CD4-positive, alpha-beta T cell (primary cell): Measurements from ENCODE around the gene GRK2. TPM values are rescaled to one million over a fixed set of nuclear protein-coding genes. Genes with fewer than 3 reads are reported as not detected.

Source experiments
- ATAC-seq: fragments of 200-7000 bp; cut with Tn5 transposase; one replicate; pipeline ENCODE4 v1.10.0; 2022; ENCODE audit warnings: mild to moderate bottlenecking; ENCODE audit not compliant: poor library complexity
- CTCF ChIA-PET: fragments of 350-600 bp; sonication (Branson Sonifier 250); formaldehyde crosslinking; loops from one replicate; lab custom pipeline; 2021; ENCODE audit warnings: antibody characterized with exemption, inconsistent platforms; lab: Charles Lee
- POLR2A ChIA-PET: fragments of 350-600 bp; sonication (Branson Sonifier 250); formaldehyde crosslinking; loops from one replicate; lab custom pipeline; 2021; ENCODE audit warnings: antibody characterized with exemption, inconsistent platforms; lab: Charles Lee
- DNase-seq, 14 experiments: peaks; one replicate each; pipeline ENCODE4 v3.0.0-alpha.2; 2013 to 2020; ENCODE audit warnings: mixed read lengths in 2 of 14
- H3K27ac ChIP-seq, 2 donors: one replicate each; pipeline versions ENCODE4 v1.5.1 to v1.7.0; 2013; ENCODE audit warnings: low read length in 2 of 2, low read depth in 1 of 2, mild to moderate bottlenecking in 1 of 2
- H3K27me3 ChIP-seq, 2 experiments: 1 replicate in 1 of 2; 2 replicates in 1 of 2; pipeline versions ENCODE4 v1.6.1 to v1.7.0; 2013; ENCODE audit warnings: low read length in 2 of 2, control low read depth in 1 of 2, mild to moderate bottlenecking in 1 of 2, moderate library complexity in 1 of 2; ENCODE audit not compliant: insufficient read depth in 2 of 2, control insufficient read depth in 1 of 2
- H3K36me3 ChIP-seq: one replicate; pipeline ENCODE4 v1.6.1; 2013; ENCODE audit warnings: low read length, control low read depth; ENCODE audit not compliant: insufficient read depth
- H3K4me1 ChIP-seq: one replicate; pipeline ENCODE4 v1.6.1; 2013; ENCODE audit warnings: low read length, control low read depth; ENCODE audit not compliant: insufficient read depth
- H3K4me3 ChIP-seq: one replicate; pipeline ENCODE4 v1.5.1; 2013; ENCODE audit warnings: mild to moderate bottlenecking, low read length, moderate library complexity
- H3K9me3 ChIP-seq, 2 experiments: 1 replicate in 1 of 2; 2 replicates in 1 of 2; pipeline versions ENCODE4 v1.6.1 to v1.7.0; 2013; ENCODE audit warnings: low read length in 2 of 2, mild to moderate bottlenecking in 2 of 2, control low read depth in 1 of 2, moderate library complexity in 1 of 2; ENCODE audit not compliant: control insufficient read depth in 1 of 2, insufficient read depth in 1 of 2
- H3K27ac Mint-ChIP-seq: one replicate; pipeline ENCODE4 v1.8.0; 2020; ENCODE audit warnings: mixed read lengths
- H3K27me3 Mint-ChIP-seq: one replicate; pipeline ENCODE4 v1.8.0; 2021; ENCODE audit warnings: mixed read lengths
- H3K36me3 Mint-ChIP-seq: one replicate; pipeline ENCODE4 v1.8.0; 2021; ENCODE audit warnings: low read depth, mixed read lengths
- H3K4me1 Mint-ChIP-seq: one replicate; pipeline ENCODE4 v1.8.0; 2021; ENCODE audit warnings: low read depth, mixed read lengths
- H3K4me3 Mint-ChIP-seq: one replicate; pipeline ENCODE4 v1.8.0; 2020; ENCODE audit warnings: mild to moderate bottlenecking, mixed read lengths
- H3K9me3 Mint-ChIP-seq: one replicate; pipeline ENCODE4 v1.8.0; 2020; ENCODE audit warnings: mixed read lengths
- CTCF ChIP-seq: fragments of 200-600 bp; IDR thresholded peaks from one replicate; pipeline ENCODE4 v1.8.0; 2022; ENCODE audit warnings: antibody characterized with exemption, mild to moderate bottlenecking
- intact Hi-C, 2 experiments: fragments of 100-400 bp; cut with DNase I in 1 of 2; cut with micrococcal nuclease in 1 of 2; formaldehyde crosslinking; loops; one replicate each; pipeline versions ENCODE4 v1.15.1 to v1.9.0; 2023 to 2025; cut with DNase I, micrococcal nuclease
- total RNA-seq, 174 experiments: library from RNA in 2 of 174; stranded (reverse) in 2 of 174; gene quantifications; one replicate each; pipeline ENCODE4 v1.2.3 and lab custom pipeline; 2021 to 2026

The GRK2 gene
- total RNA-seq, 2 experiments from 2014 or later = 309 to 325 TPM

GRCh38 chr11:67262731-67263675, 3.3 kb upstream of the GRK2 start:
- no peak overlapping the region for H3K4me3 ChIP-seq
- TF ChIP-seq CTCF = peak; percentile 84
- peaks cover 42% of the 10 kb centered on the region for H3K4me1 ChIP-seq
- no peaks in the 10 kb centered on the region for H3K9me3 Mint-ChIP-seq
- peak; percentile 61 to 84 (median 70) for DNase-seq
- H3K9me3 ChIP-seq = no peaks in the 10 kb centered on the region
- intact Hi-C loops = loop anchor here (1.0 to 2.0 kb wide), 5 partner anchors 22 to 120 kb away; no protein-coding TSS in a partner anchor
- H3K4me3 Mint-ChIP-seq = peak overlapping the region; percentile 88
- peak; percentile 47 for ATAC-seq
- H3K27ac ChIP-seq = no peak overlapping the region
- ChIA-PET CTCF (interaction anchor here (0.6 to 4.9 kb wide), 15 partner anchors 9 to 150 kb away, joined by 3 to 57 read pairs (median 4); partner anchors contain the start of genes ANKRD13D and SSH3), POLR2A (interaction anchor here (0.8 to 3.1 kb wide), 11 partner anchors 9 to 120 kb away, joined by 3 to 28 read pairs (median 8); partner anchors contain the start of genes ANKRD13D and SSH3)
- peaks cover 6% of the 10 kb centered on the region for H3K36me3 ChIP-seq
- H3K4me1 Mint-ChIP-seq = peaks cover 61% of the 10 kb centered on the region
- no peaks in the 10 kb centered on the region for H3K27me3 Mint-ChIP-seq
- peaks cover 19% of the 10 kb centered on the region for H3K36me3 Mint-ChIP-seq
- H3K27me3 ChIP-seq = no peaks in the 10 kb centered on the region
- H3K27ac Mint-ChIP-seq = peak overlapping the region; percentile 79

- Mint-ChIP-seq H3K9me3 (no peaks in the 10 kb centered on the region), H3K36me3 (peaks cover 31% of the 10 kb centered on the region), H3K27me3 (no peaks in the 10 kb centered on the region), H3K4me1 (peaks cover 66% of the 10 kb centered on the region), H3K4me3 (peak overlapping the region; percentile 90), H3K27ac (peak overlapping the region; percentile 88)
- Histone ChIP-seq H3K27me3 (no peaks in the 10 kb centered on the region), H3K4me1 (peaks cover 55% of the 10 kb centered on the region), H3K27ac (no peak overlapping the region), H3K9me3 (no peaks in the 10 kb centered on the region), H3K36me3 (peaks cover 17% of the 10 kb centered on the region), H3K4me3 (no peak overlapping the region)
- no peak for ATAC-seq
- DNase-seq = no peak
- no peak for TF ChIP-seq CTCF
- ChIA-PET POLR2A (interaction anchor here (1.7 kb wide), 1 partner anchor 53 kb away, joined by 9 read pairs; no protein-coding TSS in a partner anchor), CTCF (interaction anchor here (0.8 to 4.9 kb wide), 3 partner anchors 11 to 52 kb away, joined by 3 to 57 read pairs (median 3); no protein-coding TSS in a partner anchor)
- intact Hi-C loops = no loop called here
Measured at GRCh38 chr11:67264260-67264659, 2.0 kb upstream of the GRK2 start.

GRCh38 chr11:67264877-67265632, 1.2 kb upstream of the GRK2 start:
- Histone ChIP-seq H3K36me3 (peaks cover 21% of the 10 kb centered on the region), H3K4me1 (peaks cover 63% of the 10 kb centered on the region), H3K4me3 (no peak overlapping the region), H3K9me3 (no peaks in the 10 kb centered on the region), H3K27me3 (no peaks in the 10 kb centered on the region), H3K27ac (no peak overlapping the region)
- POLR2A ChIA-PET = interaction anchor here (0.7 to 1.7 kb wide), 3 partner anchors 24 to 118 kb away, joined by 3 to 9 read pairs (median 3); partner anchors contain the start of gene ANKRD13D
- Mint-ChIP-seq H3K27ac (peak overlapping the region; percentile 88), H3K36me3 (peaks cover 33% of the 10 kb centered on the region), H3K4me3 (peak overlapping the region; percentile 90), H3K27me3 (no peaks in the 10 kb centered on the region), H3K9me3 (no peaks in the 10 kb centered on the region), H3K4me1 (peaks cover 72% of the 10 kb centered on the region)
- CTCF ChIA-PET = interaction anchor here (0.9 to 4.9 kb wide), 3 partner anchors 49 to 117 kb away, joined by 3 to 57 read pairs (median 3); no protein-coding TSS in a partner anchor
- intact Hi-C loops = no loop called here
- DNase-seq (peak in 2 of 14 experiments; percentile 4 to 27), ATAC-seq (no peak)
- no peak for TF ChIP-seq CTCF
